PFSK-1 (cell line): ENCODE results near the gene HOMER1.

Experiments
- FOXP2 ChIP-seq: optimal IDR thresholded peaks from 2 replicates; pipeline ENCODE3; 2011; ENCODE audit warnings: borderline replicate concordance, control low read depth, inconsistent platforms; ENCODE audit not compliant: insufficient read depth; ENCODE audit errors: extremely low read length, extremely low read depth
- TAF1 ChIP-seq: IDR thresholded peaks from 2 replicates; pipeline ENCODE4 v1.6.1; 2012; ENCODE audit warnings: low read length, control low read depth, borderline replicate concordance; ENCODE audit not compliant: insufficient read depth

- TF ChIP-seq FOXP2: no peak
- no peak for TF ChIP-seq TAF1
Observed at GRCh38 chr5:79513704-79514390, at the start of gene HOMER1.
